GM19023 (cell line): ENCODE data around the gene PTGER1.
"Not testable (repeated sequence)": the region's sequence is repeated elsewhere in the genome, so short reads cannot be mapped to it uniquely, and the experiment has no call there.

Source experiments
- ATAC-seq: cut with Tn5 transposase; IDR thresholded peaks from one replicate; pipeline ENCODE4 v1.9.1; 2021; ENCODE audit warnings: mild to moderate bottlenecking, moderate library complexity; ENCODE audit not compliant: unreplicated experiment

Gene PTGER1

GRCh38 chr19:14475251-14476073 is at the start of gene PTGER1:
PTGER1 (minus strand) TSS chr19:14475354; CDS start chr19:14474320, 1,034 bp downstream.
- ATAC-seq: no peak

- no peak for ATAC-seq
Observed at GRCh38 chr19:14520543-14520942, 45.4 kb upstream of the PTGER1 start.

- ATAC-seq: no peak
Observed at GRCh38 chr19:14519860-14520407, 44.8 kb upstream of the PTGER1 start.

GRCh38 chr19:14519245-14519859 is 44.2 kb upstream of the PTGER1 start:
- no peak for ATAC-seq

GRCh38 chr19:14517840-14518505 is 42.8 kb upstream of the PTGER1 start, which contains the start of gene DNAJB1:
DNAJB1 (minus strand) TSS chr19:14518397; CDS start chr19:14518349, 48 bp downstream.
- ATAC-seq: peak; percentile 69

GRCh38 chr19:14517446-14517839 is 42.3 kb upstream of the PTGER1 start:
- ATAC-seq: no peak

GRCh38 chr19:14516746-14517438 is 41.7 kb upstream of the PTGER1 start:
- no peak for ATAC-seq

GRCh38 chr19:14516048-14516534 is 40.9 kb upstream of the PTGER1 start:
- ATAC-seq: no peak

GRCh38 chr19:14515501-14516047 is 40.4 kb upstream of the PTGER1 start:
- no peak for ATAC-seq

- no peak for ATAC-seq
Observed at GRCh38 chr19:14514215-14514863, 39.2 kb upstream of the PTGER1 start.

GRCh38 chr19:14512406-14512961 is 37.3 kb upstream of the PTGER1 start:
- no peak for ATAC-seq

GRCh38 chr19:14511229-14511593 is 36.1 kb upstream of the PTGER1 start:
- ATAC-seq: no peak

GRCh38 chr19:14510311-14511228 is 35.4 kb upstream of the PTGER1 start:
- ATAC-seq: no peak

- ATAC-seq: no peak
Observed at GRCh38 chr19:14507704-14508542, 32.8 kb upstream of the PTGER1 start.

GRCh38 chr19:14505488-14506239 is 30.5 kb upstream of the PTGER1 start:
- ATAC-seq: no peak

GRCh38 chr19:14504575-14504974 is 29.4 kb upstream of the PTGER1 start:
- ATAC-seq: not testable (repeated sequence)

- no peak for ATAC-seq
Observed at GRCh38 chr19:14503285-14503684, 28.1 kb upstream of the PTGER1 start.
